HCT116 (cell line): ENCODE results near the gene STARD3. TPM values are rescaled to one million over a fixed set of nuclear protein-coding genes. Genes with fewer than 3 reads are reported as not detected.

Source experiments
- ATAC-seq: fragments of 200-7000 bp; cut with Tn5 transposase; 2 replicates; pipeline ENCODE4 v1.9.1; 2020; ENCODE audit warnings: mild to moderate bottlenecking, moderate library complexity
- BruUV-seq: library from RNA; stranded (reverse); fragments of 400-500 nt; replicated peaks from 2 replicates; lab custom pipeline; 2021; lab: Mats Ljungman, UMichigan
- CTCF ChIA-PET: fragments of 300-600 bp; sonication (Branson Sonifier 250); formaldehyde crosslinking; loops from one replicate; lab custom pipeline; 2021; ENCODE audit warnings: antibody characterized with exemption; lab: Charles Lee
- POLR2A ChIA-PET: fragments of 300-600, 350-600 bp; sonication (Branson Sonifier 250); formaldehyde crosslinking; loops from one replicate; lab custom pipeline; 2021; ENCODE audit warnings: antibody characterized with exemption; lab: Charles Lee
- RAD21 ChIA-PET, 2 experiments: fragments of 300-600 bp; sonication (Branson Sonifier 250); formaldehyde crosslinking; loops; one replicate each; lab custom pipeline; 2023; ENCODE audit warnings: low total read pairs in 2 of 2; ENCODE audit not compliant: uncharacterized antibody in 2 of 2, unreplicated experiment in 2 of 2, low non-redundant PET in 1 of 2; lab: Charles Lee
- DNase-seq: peaks from one replicate; pipeline ENCODE4 v3.0.0-alpha.2; 2010; ENCODE audit warnings: low read depth, low spot score
- H2AFZ ChIP-seq: fragments of 200-600 bp; shearing (Covaris generic), sonication (generic); 2 replicates; pipeline ENCODE4 v1.6.1; 2017; ENCODE audit warnings: low read depth, mixed run types, mixed read lengths, antibody characterized with exemption, low read length; ENCODE audit not compliant: poor library complexity, severe bottlenecking
- H3K27ac ChIP-seq: 2 replicates; pipeline ENCODE4 v1.5.1; 2012; ENCODE audit warnings: low read depth, low read length
- H3K27me3 ChIP-seq: fragments of 200-600 bp; sonication (generic); 2 replicates; pipeline ENCODE4 v1.6.1; 2016; ENCODE audit warnings: mixed run types, low read length, mixed read lengths; ENCODE audit not compliant: insufficient read depth
- H3K36me3 ChIP-seq, 2 experiments: fragments of 200-500 bp in 1 of 2; fragments of 200-600 bp in 1 of 2; sonication (Bioruptor generic) in 1 of 2; sonication (generic) in 1 of 2; 2 replicates each; pipeline versions ENCODE4 v1.5.1 to v1.6.1; 2014 to 2016; ENCODE audit warnings: low read length in 2 of 2, inconsistent platforms in 1 of 2, mixed read lengths in 1 of 2, mixed run types in 1 of 2; ENCODE audit not compliant: insufficient read depth in 2 of 2, control insufficient read depth in 1 of 2
- H3K4me1 ChIP-seq, 2 experiments: fragments of 200-600 bp in 1 of 2; sonication (generic) in 1 of 2; 2 replicates each; pipeline versions ENCODE4 v1.5.1 to v1.6.1; 2012 to 2017; ENCODE audit warnings: low read length in 2 of 2, inconsistent platforms in 1 of 2, mild to moderate bottlenecking in 1 of 2, mixed read lengths in 1 of 2, mixed run types in 1 of 2, moderate library complexity in 1 of 2; ENCODE audit not compliant: insufficient read depth in 2 of 2, control insufficient read depth in 1 of 2
- H3K4me2 ChIP-seq: fragments of 200-600 bp; sonication (generic); 2 replicates; pipeline ENCODE4 v1.6.1; 2017; ENCODE audit warnings: mixed run types, low read length, mixed read lengths
- H3K4me3 ChIP-seq, 2 experiments: fragments of 200-600 bp in 1 of 2; sonication (generic) in 1 of 2; replicated peaks in 1 of 2; 2 replicates each; pipeline ENCODE4 v1.5.1; 2011 to 2016; ENCODE audit warnings: low read length in 2 of 2, control low read depth in 1 of 2, low read depth in 1 of 2, mild to moderate bottlenecking in 1 of 2, mixed read lengths in 1 of 2, mixed run types in 1 of 2
- H3K79me2 ChIP-seq: fragments of 200-600 bp; sonication (generic); 2 replicates; pipeline ENCODE4 v1.6.1; 2017; ENCODE audit warnings: mild to moderate bottlenecking, mixed run types, low read length, moderate library complexity, mixed read lengths; ENCODE audit not compliant: insufficient read depth
- H3K9ac ChIP-seq: fragments of 200-600 bp; sonication (generic); 2 replicates; pipeline ENCODE4 v1.6.1; 2016; ENCODE audit warnings: low read length, mixed read lengths
- H3K9me2 ChIP-seq: fragments of 200-600 bp; sonication (generic), shearing (Covaris generic); 2 replicates; pipeline ENCODE4 v1.6.1; 2017; ENCODE audit warnings: mixed run types, mild to moderate bottlenecking, moderate library complexity; ENCODE audit not compliant: insufficient read depth
- H3K9me3 ChIP-seq, 2 experiments: fragments of 200-500 bp in 1 of 2; fragments of 200-600 bp in 1 of 2; sonication (Bioruptor generic) in 1 of 2; sonication (generic) in 1 of 2; 2 replicates each; pipeline ENCODE4 v1.6.1; 2014 to 2017; ENCODE audit warnings: low read length in 2 of 2, mixed read lengths in 2 of 2, inconsistent platforms in 1 of 2, low read depth in 1 of 2, mild to moderate bottlenecking in 1 of 2, mixed run types in 1 of 2, moderate library complexity in 1 of 2; ENCODE audit not compliant: control insufficient read depth in 1 of 2, insufficient read depth in 1 of 2
- H4K20me1 ChIP-seq: fragments of 200-600 bp; sonication (generic), shearing (Covaris generic); 2 replicates; pipeline ENCODE4 v1.6.1; 2017; ENCODE audit warnings: mixed run types, mild to moderate bottlenecking, moderate library complexity; ENCODE audit not compliant: insufficient read depth
- ATF3 ChIP-seq: IDR thresholded peaks from 2 replicates; pipeline ENCODE4 v1.6.1; 2012
- CTCF ChIP-seq, 3 experiments: fragments of 200-600 bp in 1 of 3; sonication (generic) in 1 of 3; IDR thresholded peaks in 2 of 3; conservative IDR thresholded peaks in 1 of 3; 2 replicates each; pipeline ENCODE4 v1.5.1; 2012 to 2017; ENCODE audit warnings: low read depth in 2 of 3, low read length in 2 of 3, antibody characterized with exemption in 1 of 3, borderline replicate concordance in 1 of 3, control low read depth in 1 of 3, mild to moderate bottlenecking in 1 of 3, mixed read lengths in 1 of 3, mixed run types in 1 of 3, moderate library complexity in 1 of 3; ENCODE audit not compliant: insufficient read depth in 1 of 3
- ELF1 ChIP-seq: IDR thresholded peaks from 2 replicates; pipeline ENCODE4 v1.6.1; 2012; ENCODE audit warnings: low read depth, borderline replicate concordance
- FOSL1 ChIP-seq: IDR thresholded peaks from 2 replicates; pipeline ENCODE4 v1.6.1; 2012; ENCODE audit warnings: low read depth
- JUND ChIP-seq: IDR thresholded peaks from 2 replicates; pipeline ENCODE4 v1.6.1; 2012
- MAX ChIP-seq: IDR thresholded peaks from 2 replicates; pipeline ENCODE4 v1.6.1; 2012
- POLR2AphosphoS5 ChIP-seq: IDR thresholded peaks from 2 replicates; pipeline ENCODE4 v1.6.1; 2011; ENCODE audit warnings: mild to moderate bottlenecking, low read depth, low read length, moderate library complexity
- RAD21 ChIP-seq: IDR thresholded peaks from 2 replicates; pipeline ENCODE4 v1.6.1; 2012; ENCODE audit warnings: low read depth, mild to moderate bottlenecking
- REST ChIP-seq: IDR thresholded peaks from 2 replicates; pipeline ENCODE4 v1.6.1; 2012; ENCODE audit warnings: low read depth
- SIN3A ChIP-seq: IDR thresholded peaks from 2 replicates; pipeline ENCODE4 v1.6.1; 2012; ENCODE audit warnings: low read depth
- SP1 ChIP-seq: IDR thresholded peaks from 2 replicates; pipeline ENCODE4 v1.6.1; 2012; ENCODE audit warnings: low read depth
- TCF7L2 ChIP-seq: IDR thresholded peaks from 2 replicates; pipeline ENCODE4 v1.7.0; 2011; ENCODE audit warnings: borderline replicate concordance, inconsistent platforms; ENCODE audit not compliant: insufficient read depth, insufficient read length; ENCODE audit errors: extremely low read depth
- intact Hi-C: fragments of 100-400 bp; cut with micrococcal nuclease; formaldehyde crosslinking; loops from 2 replicates; pipeline ENCODE4 v1.10.0; 2022
- total RNA-seq: library from RNA; stranded (reverse); gene quantifications from one replicate; pipeline ENCODE4 v1.2.1, GENCODE V29; 2021; ENCODE audit not compliant: unreplicated experiment

The STARD3 gene
- total RNA-seq, 1 experiment from 2014 or later = 73.9 TPM

- Histone ChIP-seq H3K79me2 (no peaks in the 10 kb centered on the region), H3K27ac (no peak overlapping the region), H3K27me3 (no peaks in the 10 kb centered on the region), H3K9me3 (no peaks in the 10 kb centered on the region), H3K9ac (no peak overlapping the region), H3K4me1 (peaks cover 17 to 19% of the 10 kb centered on the region in 2 experiments; a peak in 2 of 4 replicates), H3K36me3 (no peaks in the 10 kb centered on the region)
- peak; percentile 11; the same call in 1 of the 2 replicates for ATAC-seq
- BruUV-seq = no TSS peak
- intact Hi-C loops = no loop called here
- TF ChIP-seq RAD21 (no peak), REST (no peak), MAX (no peak), POLR2AphosphoS5 (no peak), FOSL1 (no peak), TCF7L2 (no peak), ATF3 (no peak), ELF1 (no peak), JUND (no peak), SIN3A (no peak), SP1 (no peak), CTCF (IDR thresholded peaks at IDR 0.05 in 2 of 3, conservative IDR thresholded peaks at IDR 0.05 in 1 of 3; ENCODE audit: borderline replicate concordance in 1 of 3, insufficient read depth in 1 of 3, low read depth in 2 of 3, low read length in 2 of 3) (no peak)
- TF ChIP-seq, all 23 proteins: peak for 0
- no peak for DNase-seq
- no peak overlapping the region for H2AFZ ChIP-seq
- no peaks in the 10 kb centered on the region for H4K20me1 ChIP-seq
- H3K4me3 ChIP-seq = no peak overlapping the region
- ChIA-PET RAD21 (no interaction called here), CTCF (interaction anchor here (1.1 to 1.5 kb wide), 2 partner anchors 11 to 21 kb away, joined by 3 to 6 read pairs; partner anchors contain the start of gene TCAP), POLR2A (interaction anchor here (1.5 kb wide), 1 partner anchor 12 kb away, joined by 3 read pairs; the partner anchor contains the start of gene PGAP3)
- H3K4me2 ChIP-seq = no peak overlapping the region
- H3K9me2 ChIP-seq = no peaks in the 10 kb centered on the region
Observed at GRCh38 chr17:39676198-39676819, 39.4 kb downstream of the STARD3 start.
